Non-pigmented ciliary epithelial cell (primary cell): ENCODE data around the gene C2CD2.

Source experiments
- DNase-seq: peaks from one replicate; pipeline ENCODE4 v3.0.0-alpha.2; 2010; ENCODE audit warnings: low read depth

Gene C2CD2

GRCh38 chr21:41885341-41886024 lies 68.3 kb downstream of the C2CD2 start:
- no peak for DNase-seq

GRCh38 chr21:41884501-41885030 lies 69.3 kb downstream of the C2CD2 start:
- DNase-seq = no peak

GRCh38 chr21:41883582-41883981 lies 70.2 kb downstream of the C2CD2 start:
- no peak for DNase-seq

- DNase-seq = no peak
Measured at GRCh38 chr21:41881051-41881450, 72.8 kb downstream of the C2CD2 start.

DNA sequence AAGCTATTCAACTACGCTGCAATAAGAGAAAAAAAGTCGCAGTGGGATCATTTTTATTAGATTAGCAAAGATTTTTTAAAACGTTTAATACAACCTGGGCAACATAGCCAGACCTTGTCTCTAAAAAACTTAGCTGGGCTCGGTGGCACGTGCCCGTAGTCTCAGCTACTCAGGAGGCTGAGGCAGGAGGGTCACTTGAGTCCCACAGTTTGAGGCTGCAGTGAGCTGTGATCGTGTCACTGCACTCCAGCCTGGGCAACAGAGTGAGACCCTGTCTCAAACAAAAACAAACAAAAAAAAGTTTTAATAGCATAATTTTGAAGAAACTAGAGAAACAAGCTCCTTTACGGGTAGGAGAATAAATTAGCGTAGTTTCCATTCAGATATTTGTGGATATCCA lies 73.7 kb downstream of the C2CD2 start:
- no peak for DNase-seq

DNA sequence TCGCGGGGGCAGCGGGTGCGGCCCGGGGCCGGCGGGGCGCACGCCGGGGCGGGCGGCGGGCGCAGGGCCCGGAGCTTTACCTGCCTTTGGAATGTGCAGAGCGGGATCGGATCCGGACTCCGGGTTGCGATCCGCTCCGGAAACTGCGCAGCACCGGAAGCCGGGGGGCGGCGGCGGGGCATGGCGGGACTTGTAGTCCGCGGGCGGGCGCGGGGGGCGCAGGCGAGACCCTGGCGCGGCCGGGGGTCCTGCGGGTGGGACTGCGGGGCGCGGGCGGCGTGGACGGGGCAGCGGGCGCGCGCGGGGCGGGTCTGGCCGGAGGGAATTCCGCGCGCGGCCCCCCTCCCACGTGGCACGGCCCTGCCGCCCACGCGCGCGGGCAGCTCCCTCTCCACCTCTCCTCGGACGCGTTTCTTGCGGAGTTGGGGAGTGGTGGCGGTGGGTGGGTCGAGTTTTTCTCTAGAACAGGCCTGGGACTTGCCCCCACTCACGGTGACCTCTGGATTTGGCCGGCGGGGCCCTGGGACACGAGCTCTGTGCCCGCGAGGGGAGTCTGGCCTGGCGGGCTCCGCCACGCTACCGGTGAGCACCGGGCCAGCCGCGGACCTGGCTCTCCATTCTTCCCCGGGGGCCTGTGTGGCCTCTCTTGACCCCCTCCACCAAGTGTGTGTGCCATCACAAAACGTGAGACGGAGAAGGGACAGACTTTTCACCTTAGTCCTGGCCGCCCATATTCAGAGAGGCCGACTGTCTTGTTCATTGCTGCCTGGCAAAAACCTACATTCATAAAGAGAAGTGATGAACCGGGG lies 74.4 kb downstream of the C2CD2 start, which contains the start of gene PRDM15:
TSS of gene PRDM15 (minus strand) at position 155 of the 809 bp plus-strand sequence. CDS start 18,981 bp downstream, outside the sequence.
- no peak for DNase-seq

- DNase-seq = no peak
Measured at GRCh38 chr21:41878831-41879189, 75.0 kb downstream of the C2CD2 start.

DNA sequence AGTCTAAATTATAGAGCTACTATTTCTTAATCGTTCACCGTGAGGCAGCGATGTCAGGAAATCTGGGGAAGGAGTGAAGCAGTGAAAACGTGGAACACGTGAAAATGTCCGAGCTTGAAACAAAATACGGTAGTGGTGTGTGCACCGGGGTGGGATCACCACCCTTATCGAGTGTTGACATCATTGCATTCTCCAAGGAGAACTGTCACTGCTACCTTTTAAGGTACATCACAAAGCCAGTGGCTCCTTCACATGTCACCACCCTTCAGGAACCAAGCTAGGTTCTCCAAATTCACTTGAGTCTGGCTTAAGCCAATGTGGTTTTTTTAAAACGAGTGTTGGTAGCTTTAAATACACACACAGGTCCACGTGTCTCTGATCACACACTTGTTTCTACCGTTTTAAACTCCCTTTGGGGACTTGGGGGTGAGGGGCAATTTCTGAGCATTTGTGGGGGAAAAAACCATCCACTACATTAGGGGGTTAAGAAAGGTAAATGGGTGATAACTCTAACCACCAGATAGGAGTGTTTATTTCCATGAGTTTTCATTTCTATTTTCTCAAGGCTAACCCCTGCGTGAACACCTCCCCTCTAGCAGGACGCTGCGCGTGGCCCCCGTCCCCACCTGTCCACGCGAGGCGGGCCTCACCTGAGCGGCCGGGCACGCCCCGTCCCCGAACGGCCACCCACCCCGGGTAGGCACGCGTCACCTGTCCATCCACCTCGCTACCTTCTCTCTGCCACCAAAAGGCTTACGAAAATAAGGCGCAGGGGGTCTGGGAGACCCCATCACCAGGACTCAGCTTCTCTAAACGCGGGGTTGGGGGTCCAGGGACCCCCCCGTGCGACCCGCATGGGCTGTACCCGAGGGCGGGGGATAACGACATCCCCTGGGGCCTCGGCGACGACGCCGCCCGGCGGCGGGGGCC lies 75.7 kb downstream of the C2CD2 start:
- DNase-seq = no peak

DNA sequence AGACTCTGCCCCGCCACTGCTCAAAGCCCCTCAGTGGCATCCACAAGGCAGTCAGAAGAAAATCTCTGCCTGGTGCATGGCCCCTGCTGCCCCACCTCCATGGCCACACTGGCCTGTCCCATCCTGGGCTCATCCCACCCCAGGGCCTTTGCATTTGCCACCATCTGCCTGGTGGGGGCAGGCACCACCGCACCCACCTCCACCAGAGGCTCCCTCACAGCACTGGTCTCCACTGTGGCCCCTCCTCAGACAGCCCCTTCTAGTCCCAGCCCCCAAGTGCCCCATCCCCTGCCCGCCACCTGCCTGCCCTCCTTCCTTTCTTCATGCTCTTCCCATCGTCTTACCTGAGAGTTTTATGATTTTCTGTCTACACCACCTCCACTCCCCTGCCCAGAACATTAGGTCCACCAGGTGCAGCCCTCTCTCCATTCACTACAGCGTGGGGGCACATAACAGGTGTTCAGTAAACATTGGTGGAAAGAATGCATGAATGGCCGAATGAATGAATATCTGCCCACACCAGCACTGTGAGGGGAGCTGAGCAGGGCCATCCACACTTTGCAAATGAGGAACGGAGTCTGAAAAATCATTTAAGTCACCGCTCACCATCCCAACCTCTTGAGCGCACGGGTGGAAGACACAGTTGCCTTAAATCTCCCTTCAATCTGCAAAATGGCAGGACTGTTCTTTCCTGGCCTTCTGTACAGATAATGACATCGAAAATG lies 76.7 kb downstream of the C2CD2 start:
- no peak for DNase-seq

DNA sequence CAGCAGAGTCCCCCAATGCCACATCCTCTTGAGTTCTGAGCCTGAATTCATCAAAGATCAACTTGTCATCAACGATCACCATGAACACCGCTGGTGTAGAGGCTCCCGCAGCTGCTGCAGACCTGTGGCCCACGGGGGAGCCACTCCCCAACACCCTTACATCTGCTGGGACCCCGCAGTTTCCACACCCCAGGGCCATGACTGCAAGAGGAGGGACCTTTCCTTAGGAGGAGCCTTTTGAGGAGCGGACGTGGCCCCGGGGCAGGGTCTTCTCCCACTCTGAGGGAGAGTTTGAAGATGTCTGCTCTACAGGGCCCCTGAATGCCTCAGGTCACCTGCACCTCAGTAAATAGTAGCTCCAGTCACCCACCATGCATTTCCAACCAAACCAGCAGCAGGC lies 77.4 kb downstream of the C2CD2 start:
- no peak for DNase-seq

DNA sequence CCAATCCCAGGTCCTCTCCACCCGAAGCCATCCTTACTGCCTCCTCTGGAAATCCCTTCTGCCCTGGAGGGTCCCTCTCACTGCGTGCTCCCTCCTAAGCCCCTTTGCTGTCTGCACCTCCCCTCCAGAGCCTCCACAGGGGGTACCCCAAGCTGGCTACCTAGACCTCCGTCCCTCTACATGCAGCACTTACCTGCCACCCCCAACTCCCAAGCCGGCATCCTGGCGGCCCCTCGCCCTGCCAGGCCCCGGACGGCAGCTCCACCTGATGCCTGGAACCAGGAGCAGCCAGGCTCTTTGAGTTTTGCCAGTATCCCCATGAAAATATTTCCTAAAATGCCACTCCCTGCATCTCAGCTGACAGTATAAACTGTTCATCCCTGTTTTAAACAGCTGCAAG lies 78.7 kb downstream of the C2CD2 start:
- no peak for DNase-seq

DNA sequence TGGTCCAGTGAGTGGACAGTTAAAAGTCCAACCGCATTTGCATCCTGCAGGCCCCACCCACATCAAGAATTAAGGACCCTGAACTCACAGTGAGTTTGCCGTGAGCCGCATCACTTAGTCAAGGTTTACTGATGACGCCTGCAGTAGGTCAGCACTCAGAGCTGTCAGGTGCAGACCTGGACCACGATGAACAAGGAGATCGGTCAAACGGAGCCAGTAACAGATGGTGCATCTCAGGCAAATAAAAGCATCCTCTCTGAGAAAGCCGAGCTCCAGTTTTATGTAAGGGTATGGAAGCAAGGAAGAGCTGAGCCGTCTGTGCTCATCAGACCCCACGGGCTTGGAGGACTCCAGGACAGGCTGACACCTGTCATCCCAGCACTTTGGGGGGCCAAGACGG lies 79.2 kb downstream of the C2CD2 start:
- no peak for DNase-seq

GRCh38 chr21:41873426-41873825 lies 80.4 kb downstream of the C2CD2 start:
- DNase-seq = no peak

DNA sequence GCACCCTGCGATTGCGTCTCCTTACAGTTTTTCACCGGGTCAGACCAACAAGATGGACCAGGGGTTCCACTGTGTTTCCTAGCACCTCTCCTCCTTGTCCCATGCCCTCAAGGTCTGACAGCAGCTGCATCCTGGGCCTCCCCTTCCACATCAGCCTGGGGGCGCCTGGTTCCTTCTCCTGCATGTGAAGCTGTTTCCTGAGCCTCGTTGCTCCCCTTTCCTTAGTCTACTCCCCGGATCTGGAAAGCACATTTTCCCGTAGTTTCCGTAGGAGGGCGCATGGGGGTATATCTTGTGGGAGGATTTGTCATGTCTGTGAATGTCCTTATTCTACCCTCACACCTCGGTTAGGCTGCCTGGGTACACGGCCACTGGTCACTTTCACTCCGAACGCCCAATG lies 80.8 kb downstream of the C2CD2 start:
- no peak for DNase-seq

DNA sequence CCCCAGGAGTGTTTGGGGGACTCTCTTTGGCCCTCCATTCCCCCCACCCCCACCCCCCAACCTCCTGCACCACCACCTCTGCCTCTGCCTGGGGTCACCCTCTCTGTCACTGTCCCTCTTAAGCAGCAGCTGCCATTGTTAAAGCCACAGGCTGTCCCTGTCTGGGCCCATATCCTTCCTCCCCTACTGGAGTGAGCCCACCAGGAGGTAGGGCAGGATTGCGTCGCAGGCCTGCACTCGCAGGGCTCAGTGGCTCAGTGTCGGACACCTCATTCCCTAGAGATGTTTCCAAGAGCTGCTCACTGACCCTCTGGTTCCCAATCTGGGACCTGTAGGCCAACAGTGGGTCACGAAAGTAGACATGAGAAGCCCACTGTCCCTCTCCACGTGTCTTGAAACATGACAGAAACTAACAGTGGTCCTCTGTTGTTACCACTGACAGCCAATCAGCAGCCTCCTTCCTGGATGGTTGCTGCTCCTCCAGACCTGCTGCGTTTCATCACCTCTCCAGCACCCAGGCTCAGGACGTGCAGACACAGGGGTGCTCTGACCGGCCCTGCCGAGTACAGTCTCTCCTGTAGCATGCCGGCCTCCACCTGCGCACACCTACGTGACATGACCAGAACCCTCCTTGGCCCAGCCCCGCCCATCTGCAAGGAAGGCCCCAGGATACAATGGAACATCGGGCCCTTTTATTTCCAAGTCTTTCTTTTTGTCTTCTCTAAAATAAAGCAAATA lies 82.4 kb downstream of the C2CD2 start:
- DNase-seq = no peak

- no peak for DNase-seq
Measured at GRCh38 chr21:41869771-41870170, 84.0 kb downstream of the C2CD2 start.

GRCh38 chr21:41868062-41868710 lies 85.6 kb downstream of the C2CD2 start:
- no peak for DNase-seq

GRCh38 chr21:41867313-41867712 lies 86.5 kb downstream of the C2CD2 start:
- no peak for DNase-seq

- no peak for DNase-seq
Measured at GRCh38 chr21:41866274-41866809, 87.5 kb downstream of the C2CD2 start.
